HG03432 (cell line): Measurements from ENCODE around the gene LAPTM5.
"Not testable (repeated sequence)": the region's sequence is repeated elsewhere in the genome, so short reads cannot be mapped to it uniquely, and the experiment has no call there.

Source experiments
- ATAC-seq: cut with Tn5 transposase; IDR thresholded peaks from one replicate; pipeline ENCODE4 v1.9.1; 2021; ENCODE audit warnings: mild to moderate bottlenecking, moderate library complexity; ENCODE audit not compliant: unreplicated experiment

The LAPTM5 gene

DNA sequence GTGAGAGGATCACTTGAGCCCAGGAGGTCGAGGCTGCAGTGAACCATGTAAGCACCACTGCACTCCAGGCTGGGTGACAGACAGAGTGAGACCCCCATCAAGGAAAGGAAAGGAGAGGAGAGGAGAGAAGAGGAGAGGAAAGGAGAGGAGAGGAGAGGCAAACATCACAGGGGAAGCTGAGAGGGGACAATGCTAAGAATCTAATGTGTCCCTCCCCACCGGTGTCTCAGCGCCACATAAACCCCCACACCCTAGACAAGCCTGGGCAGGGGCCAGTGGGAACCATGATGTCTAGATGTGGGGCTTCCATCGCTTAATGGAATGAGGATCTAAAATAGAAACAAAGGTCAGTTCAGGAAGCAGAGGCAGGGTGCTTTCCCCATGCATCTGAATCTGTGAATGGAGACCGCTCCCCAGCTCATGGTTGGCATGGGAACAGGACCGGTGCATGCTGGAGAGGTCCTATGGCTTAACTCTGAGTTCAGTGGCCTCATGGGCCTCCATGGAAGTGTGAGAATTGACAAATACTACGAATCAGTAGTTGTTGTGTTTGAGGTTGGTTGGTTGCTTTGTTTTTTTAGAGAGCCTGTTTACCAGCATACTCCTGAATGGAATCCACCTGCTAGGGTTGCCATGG, 16.3 kb upstream of the LAPTM5 start:
- no peak for ATAC-seq

DNA sequence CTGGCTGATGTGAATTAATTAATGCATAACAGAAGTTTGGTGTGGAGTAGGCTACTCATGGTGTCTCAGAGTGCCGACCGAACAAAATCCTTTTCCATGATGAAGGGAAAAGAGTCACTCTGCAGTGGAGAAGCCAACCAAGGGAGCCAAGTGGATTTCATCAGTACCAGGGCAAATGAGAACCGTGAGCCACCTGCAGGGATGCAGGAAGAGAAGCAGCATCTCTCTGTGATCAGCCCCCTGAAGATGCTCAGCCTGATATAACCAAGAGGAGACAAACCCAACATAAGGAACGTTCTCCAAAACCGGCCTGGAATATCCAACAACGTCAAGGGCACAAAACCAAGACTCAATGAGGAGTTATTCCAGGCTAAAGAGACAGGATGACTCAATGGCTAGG, 13.4 kb upstream of the LAPTM5 start:
- no peak for ATAC-seq

DNA sequence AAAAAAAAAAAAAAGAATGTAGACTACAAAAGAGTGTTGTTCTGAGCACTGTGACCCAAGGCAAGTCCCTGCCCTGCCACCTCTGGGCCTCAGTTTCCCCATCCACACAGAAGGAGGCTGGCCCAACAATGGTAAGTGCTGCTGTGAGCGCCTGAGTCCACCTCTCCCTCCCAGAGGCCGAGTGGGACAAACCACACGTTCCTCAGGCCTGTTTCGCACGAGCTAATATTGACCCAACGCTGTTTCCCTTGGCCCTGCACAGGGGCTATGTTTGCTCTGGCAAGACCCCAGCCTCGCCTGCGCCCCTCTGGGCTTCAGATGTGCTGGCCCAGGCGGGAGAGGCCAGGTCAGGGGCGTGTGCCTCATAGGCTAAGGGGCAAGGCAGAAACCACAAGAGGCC, 12.6 kb upstream of the LAPTM5 start:
- ATAC-seq: no peak

DNA sequence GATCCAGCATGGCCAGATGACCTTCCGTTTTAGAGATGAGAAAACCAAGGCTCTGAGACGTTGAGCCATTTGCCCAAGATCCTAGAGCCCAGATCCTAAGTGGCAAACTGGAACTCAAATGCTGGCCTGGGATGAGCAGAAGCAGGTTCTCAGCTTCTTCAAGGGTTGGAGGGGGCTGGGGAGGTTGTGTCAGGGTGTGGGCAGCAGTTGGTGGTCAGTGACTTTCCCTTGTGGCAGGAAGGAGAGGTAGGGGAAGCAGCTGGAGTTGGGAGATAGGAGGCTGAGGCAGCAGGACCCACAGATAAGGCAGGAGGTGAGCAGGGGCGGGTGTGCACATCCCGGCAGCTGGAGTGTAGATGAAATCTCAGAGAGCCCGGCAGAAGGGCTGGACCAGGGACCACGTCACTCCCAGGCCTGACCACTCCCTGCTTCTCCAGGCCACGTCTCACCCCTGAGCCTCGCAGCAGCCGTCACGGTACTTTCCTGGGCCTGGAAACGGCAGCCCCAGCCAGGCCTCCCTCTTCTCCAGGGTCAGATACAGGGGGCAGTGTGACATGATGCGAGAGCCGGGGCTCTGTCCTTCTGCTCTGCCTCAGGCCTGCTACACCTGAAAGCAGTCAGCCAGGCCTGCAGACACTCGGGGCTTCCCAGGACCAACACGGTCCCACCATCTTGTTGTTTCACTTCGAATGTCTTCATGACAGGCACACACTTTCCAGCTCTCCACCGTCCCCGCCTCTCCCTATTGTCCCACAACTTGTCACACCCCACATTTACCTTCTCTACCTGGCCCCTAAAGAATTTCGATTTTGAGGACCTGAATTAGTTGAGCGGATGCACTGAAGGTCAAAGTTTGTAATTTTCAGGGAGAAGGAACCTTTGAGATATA, 11.5 kb upstream of the LAPTM5 start:
- no peak for ATAC-seq

DNA sequence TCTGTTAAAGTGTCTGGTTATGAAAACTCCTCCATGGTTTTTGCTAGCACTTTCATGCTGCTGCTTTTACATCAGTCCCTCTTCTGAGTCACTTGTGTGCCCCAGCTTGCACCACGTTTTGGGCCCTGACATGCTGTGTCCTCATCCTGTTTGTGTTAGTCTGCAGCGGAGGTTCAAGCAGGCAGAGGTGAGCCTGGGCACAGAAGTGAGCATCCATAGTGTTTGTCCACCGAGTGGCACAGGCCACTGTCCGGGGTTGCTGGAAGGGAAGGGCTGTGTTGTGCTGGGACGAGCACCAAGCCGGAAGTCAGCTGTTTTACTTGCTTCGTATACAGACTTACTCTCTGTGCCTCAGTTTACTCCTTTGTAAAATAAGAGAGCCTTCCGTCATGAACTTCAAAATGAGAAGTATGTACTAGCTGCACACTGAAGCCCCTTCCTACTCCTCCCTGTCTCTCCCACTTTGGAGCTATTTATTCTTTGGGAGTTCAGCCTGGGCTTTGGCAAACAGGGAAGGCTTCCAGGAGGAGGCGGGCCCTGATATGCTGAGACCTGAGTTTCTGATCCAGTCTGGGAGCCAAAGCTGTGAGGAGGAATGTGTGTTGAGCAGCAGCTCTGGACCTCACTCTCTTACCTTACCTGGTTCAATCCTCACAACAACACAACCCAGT, 10.7 kb upstream of the LAPTM5 start:
- no peak for ATAC-seq

DNA sequence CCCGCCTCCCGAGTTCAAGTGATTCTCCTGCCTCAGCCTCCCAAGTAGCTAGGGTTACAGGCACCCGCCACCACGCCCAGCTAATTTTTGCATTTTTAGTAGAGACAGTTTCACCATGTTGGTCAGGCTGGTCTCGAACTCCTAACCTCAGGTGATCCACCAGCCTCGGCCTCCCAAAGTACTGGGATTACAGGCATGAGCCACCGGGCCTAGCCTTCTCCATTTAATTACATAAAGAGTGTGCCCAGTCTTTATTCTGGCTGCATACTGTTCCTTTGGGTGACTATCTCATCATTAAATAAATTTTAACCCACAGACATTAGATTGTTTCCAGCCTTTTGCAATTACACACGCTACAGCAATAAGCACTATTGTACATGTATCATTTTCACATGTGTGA, 9.4 kb upstream of the LAPTM5 start:
- ATAC-seq: not testable (repeated sequence)

DNA sequence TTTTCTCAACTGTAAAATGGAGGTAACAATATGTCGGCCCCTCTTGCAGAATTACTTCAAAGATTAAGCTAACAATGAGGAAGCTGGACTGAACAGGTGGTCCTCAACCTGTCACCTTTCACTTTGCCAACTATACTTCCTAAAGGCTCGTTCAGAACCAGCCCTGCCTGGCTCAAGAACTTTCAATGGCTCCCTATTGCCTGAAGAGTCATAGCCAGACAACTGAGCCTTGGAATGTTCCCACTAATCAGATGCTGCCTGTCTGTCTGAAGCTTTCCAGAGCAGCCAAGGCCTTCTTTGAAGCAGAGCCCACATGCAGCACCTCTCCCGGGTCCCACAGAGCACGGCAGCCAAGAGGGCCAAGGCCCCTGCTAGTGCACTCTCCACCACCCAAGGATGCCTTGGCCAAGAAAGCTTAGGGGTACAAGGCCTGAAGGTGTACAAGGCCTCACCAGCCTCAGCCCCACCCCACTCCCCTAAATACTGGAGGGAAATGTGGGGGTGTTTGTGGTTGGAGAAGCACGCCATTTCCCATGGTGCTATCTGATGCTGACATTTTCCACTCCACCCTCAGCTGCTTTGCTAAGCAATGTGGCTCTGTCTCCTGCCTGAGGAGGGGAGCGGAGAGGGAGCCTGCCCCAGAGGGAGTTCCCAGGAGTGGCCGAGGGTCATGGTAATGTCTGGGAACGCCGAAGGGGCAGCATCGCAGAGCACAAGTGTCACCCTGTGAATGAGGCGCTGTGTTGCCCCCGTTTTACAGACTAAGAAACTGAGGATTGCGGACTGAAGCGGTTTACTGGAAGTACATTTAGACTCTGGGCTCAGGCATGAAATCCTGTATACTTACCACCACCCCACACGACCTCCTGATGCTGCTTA, 8.2 kb upstream of the LAPTM5 start:
- no peak for ATAC-seq

GRCh38 chr1:30764939-30765555, 7.5 kb upstream of the LAPTM5 start:
- ATAC-seq: peak; percentile 47

- ATAC-seq: no peak
Observed at GRCh38 chr1:30764396-30764795, 6.8 kb upstream of the LAPTM5 start.

GRCh38 chr1:30763651-30764248, 6.2 kb upstream of the LAPTM5 start:
- ATAC-seq: no peak

- ATAC-seq: no peak
Observed at GRCh38 chr1:30762930-30763650, 5.5 kb upstream of the LAPTM5 start.

GRCh38 chr1:30762152-30762929, 4.8 kb upstream of the LAPTM5 start:
- no peak for ATAC-seq

DNA sequence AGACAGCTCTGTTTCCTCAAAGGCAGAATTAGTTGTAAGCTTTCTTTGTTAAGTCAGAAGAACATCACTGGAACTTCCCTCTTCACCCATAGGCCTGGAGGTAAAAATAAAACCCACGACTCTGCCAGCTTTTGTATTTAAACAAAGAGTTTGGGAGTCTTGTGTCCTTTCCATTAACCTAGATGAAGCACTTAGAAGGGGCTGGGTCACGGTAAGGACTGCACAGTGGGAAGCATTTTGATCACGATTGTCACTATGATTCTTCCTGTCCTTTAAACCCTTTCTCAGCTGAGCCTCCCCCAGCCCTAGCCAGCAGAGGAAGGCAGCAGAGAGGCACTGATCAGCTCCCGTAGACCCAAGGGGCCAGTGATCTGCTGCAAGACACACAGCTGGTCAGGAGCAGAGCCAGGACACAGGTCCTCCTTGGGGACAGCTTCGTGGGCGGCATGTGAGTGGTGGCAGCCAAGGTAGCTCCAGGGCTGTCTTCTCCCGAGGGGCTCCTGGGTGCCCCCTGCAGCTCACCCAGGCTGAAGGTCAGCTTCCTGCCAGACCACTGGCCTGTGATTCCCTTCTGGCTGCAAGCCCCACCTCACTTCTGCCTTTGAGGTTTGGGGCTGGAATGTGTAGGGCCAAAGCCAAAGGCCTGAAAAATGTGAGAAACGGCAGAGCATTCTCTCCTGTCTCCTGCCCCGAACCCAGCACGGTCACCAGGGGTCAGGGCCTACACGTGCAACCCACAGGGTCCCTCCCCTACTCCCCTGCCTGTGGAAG, 4.0 kb upstream of the LAPTM5 start:
- no peak for ATAC-seq

GRCh38 chr1:30760596-30761324, 3.2 kb upstream of the LAPTM5 start:
- no peak for ATAC-seq

DNA sequence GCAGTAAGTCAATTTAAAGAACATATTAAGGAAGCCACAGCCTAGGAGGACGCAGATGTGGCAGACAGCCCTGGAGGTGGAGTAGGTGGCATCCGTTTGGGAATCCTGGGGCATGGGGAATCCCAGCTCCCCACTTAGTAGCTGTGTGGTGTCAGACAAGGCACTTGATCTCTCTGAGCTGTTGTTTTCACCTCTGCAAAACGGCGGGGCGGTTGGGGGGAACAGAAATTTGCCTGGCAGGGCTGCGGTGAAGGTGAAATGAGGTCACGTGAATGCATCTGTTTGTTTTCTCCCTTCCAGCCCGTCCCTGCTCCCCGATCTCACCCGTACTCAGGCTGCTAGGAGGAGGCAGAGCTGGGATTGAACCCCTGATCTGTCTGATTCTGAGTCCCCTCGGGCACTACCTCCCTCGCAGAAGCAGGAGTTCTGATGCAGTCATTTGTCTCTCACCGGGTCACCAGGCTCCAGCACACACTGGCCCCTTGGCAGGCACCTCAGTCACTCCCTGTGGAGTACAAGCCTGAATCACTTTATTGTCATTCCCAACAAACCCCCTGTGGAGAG, 2.2 kb upstream of the LAPTM5 start:
- no peak for ATAC-seq

- no peak for ATAC-seq
Observed at GRCh38 chr1:30758785-30759380, 1.3 kb upstream of the LAPTM5 start.
